ENCODE data around the gene NDUFB10.

DNA sequence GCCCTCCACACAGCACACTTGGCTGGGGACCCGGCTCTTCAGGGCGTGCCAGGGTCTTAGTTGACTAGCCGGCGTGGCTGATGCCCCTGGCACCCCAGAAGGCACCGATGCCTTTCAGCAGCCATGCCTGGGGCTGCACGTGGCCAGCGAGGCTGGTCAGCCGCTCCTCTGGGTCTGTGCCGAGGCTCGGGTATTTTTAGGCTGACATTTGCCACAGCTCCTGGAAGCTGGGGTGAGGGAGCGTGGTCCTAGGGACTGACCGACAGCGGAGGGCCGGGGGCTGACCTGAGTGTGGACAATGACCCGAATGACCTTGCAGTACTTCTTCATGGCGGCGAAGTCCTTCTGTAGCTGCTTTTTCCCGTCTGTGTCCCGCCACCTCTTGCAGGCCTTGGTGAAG lies 8.8 kb upstream of the NDUFB10 start:
- TF ChIP-seq, protein P1, sequence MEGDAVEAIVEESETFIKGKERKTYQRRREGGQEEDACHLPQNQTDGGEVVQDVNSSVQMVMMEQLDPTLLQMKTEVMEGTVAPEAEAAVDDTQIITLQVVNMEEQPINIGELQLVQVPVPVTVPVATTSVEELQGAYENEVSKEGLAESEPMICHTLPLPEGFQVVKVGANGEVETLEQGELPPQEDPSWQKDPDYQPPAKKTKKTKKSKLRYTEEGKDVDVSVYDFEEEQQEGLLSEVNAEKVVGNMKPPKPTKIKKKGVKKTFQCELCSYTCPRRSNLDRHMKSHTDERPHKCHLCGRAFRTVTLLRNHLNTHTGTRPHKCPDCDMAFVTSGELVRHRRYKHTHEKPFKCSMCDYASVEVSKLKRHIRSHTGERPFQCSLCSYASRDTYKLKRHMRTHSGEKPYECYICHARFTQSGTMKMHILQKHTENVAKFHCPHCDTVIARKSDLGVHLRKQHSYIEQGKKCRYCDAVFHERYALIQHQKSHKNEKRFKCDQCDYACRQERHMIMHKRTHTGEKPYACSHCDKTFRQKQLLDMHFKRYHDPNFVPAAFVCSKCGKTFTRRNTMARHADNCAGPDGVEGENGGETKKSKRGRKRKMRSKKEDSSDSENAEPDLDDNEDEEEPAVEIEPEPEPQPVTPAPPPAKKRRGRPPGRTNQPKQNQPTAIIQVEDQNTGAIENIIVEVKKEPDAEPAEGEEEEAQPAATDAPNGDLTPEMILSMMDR (IDR thresholded peaks at IDR 0.05): no peak
- TF ChIP-seq POLR2AphosphoS5 (IDR thresholded peaks at IDR 0.05; ENCODE audit: low read depth, low read length) (no peak), TCF7L2 (IDR thresholded peaks at IDR 0.05; ENCODE audit: low read depth, low read length) (no peak), SIN3A (IDR thresholded peaks at IDR 0.05; ENCODE audit: borderline replicate concordance, insufficient read depth, low read depth, low read length) (no peak)
- TF ChIP-seq, protein P2, sequence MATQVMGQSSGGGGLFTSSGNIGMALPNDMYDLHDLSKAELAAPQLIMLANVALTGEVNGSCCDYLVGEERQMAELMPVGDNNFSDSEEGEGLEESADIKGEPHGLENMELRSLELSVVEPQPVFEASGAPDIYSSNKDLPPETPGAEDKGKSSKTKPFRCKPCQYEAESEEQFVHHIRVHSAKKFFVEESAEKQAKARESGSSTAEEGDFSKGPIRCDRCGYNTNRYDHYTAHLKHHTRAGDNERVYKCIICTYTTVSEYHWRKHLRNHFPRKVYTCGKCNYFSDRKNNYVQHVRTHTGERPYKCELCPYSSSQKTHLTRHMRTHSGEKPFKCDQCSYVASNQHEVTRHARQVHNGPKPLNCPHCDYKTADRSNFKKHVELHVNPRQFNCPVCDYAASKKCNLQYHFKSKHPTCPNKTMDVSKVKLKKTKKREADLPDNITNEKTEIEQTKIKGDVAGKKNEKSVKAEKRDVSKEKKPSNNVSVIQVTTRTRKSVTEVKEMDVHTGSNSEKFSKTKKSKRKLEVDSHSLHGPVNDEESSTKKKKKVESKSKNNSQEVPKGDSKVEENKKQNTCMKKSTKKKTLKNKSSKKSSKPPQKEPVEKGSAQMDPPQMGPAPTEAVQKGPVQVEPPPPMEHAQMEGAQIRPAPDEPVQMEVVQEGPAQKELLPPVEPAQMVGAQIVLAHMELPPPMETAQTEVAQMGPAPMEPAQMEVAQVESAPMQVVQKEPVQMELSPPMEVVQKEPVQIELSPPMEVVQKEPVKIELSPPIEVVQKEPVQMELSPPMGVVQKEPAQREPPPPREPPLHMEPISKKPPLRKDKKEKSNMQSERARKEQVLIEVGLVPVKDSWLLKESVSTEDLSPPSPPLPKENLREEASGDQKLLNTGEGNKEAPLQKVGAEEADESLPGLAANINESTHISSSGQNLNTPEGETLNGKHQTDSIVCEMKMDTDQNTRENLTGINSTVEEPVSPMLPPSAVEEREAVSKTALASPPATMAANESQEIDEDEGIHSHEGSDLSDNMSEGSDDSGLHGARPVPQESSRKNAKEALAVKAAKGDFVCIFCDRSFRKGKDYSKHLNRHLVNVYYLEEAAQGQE (IDR thresholded peaks at IDR 0.05; ENCODE audit: insufficient read depth in 1 of 2, low read depth in 2 of 2, low read length in 1 of 2): no peak
